CD4-positive, alpha-beta memory T cell (primary cell): Measurements from ENCODE around the gene PPP1R26. TPM values are rescaled to one million over a fixed set of nuclear protein-coding genes. Genes with fewer than 3 reads are reported as not detected.

Experiments
- CTCF ChIA-PET: fragments of 350-600 bp; sonication (Branson Sonifier 250); formaldehyde crosslinking; loops from one replicate; lab custom pipeline; 2021; ENCODE audit warnings: inconsistent platforms; ENCODE audit not compliant: partially characterized antibody; lab: Charles Lee
- POLR2A ChIA-PET: fragments of 350-600 bp; sonication (Branson Sonifier 250); formaldehyde crosslinking; loops from one replicate; lab custom pipeline; 2021; ENCODE audit not compliant: partially characterized antibody; lab: Charles Lee
- DNase-seq, 5 donors: peaks; one replicate each; pipeline versions ENCODE4 v3.0.0 to v3.0.0-alpha.2; 2020 to 2022; ENCODE audit warnings: mixed read lengths in 1 of 5
- H3K27ac ChIP-seq: one replicate; pipeline ENCODE4 v1.7.0; 2013; ENCODE audit warnings: low read depth, low read length
- H3K27me3 ChIP-seq: 2 replicates; pipeline ENCODE4 v1.7.0; 2013; ENCODE audit warnings: mild to moderate bottlenecking, low read length, moderate library complexity; ENCODE audit not compliant: insufficient read depth
- H3K36me3 ChIP-seq: 2 replicates; pipeline ENCODE4 v1.7.0; 2013; ENCODE audit warnings: mild to moderate bottlenecking, low read length, moderate library complexity; ENCODE audit not compliant: insufficient read depth
- H3K4me1 ChIP-seq: 2 replicates; pipeline ENCODE4 v1.7.0; 2013; ENCODE audit warnings: mild to moderate bottlenecking, low read length, moderate library complexity; ENCODE audit not compliant: insufficient read depth
- H3K4me3 ChIP-seq, 2 donors: one replicate each; pipeline ENCODE4 v1.7.0; 2013; ENCODE audit warnings: low read length in 2 of 2, mild to moderate bottlenecking in 1 of 2
- H3K9me3 ChIP-seq, 2 donors: one replicate each; pipeline ENCODE4 v1.7.0; 2013; ENCODE audit warnings: low read length in 2 of 2, control low read depth in 1 of 2; ENCODE audit not compliant: control insufficient read depth in 1 of 2
- H3K27ac Mint-ChIP-seq, 7 donors: one replicate each; pipeline ENCODE4 v1.8.0; 2020 to 2021; ENCODE audit warnings: mixed read lengths in 7 of 7, mild to moderate bottlenecking in 6 of 7, inconsistent platforms in 3 of 7, moderate library complexity in 3 of 7
- H3K27me3 Mint-ChIP-seq, 2 donors: one replicate each; pipeline ENCODE4 v1.8.0; 2020 to 2021; ENCODE audit warnings: mixed read lengths in 2 of 2
- H3K36me3 Mint-ChIP-seq, 2 donors: one replicate each; pipeline ENCODE4 v1.8.0; 2020 to 2021; ENCODE audit warnings: mixed read lengths in 2 of 2, inconsistent platforms in 1 of 2, mild to moderate bottlenecking in 1 of 2
- H3K4me1 Mint-ChIP-seq, 4 donors: one replicate each; pipeline ENCODE4 v1.8.0; 2020 to 2021; ENCODE audit warnings: mixed read lengths in 4 of 4, mild to moderate bottlenecking in 1 of 4
- H3K4me3 Mint-ChIP-seq, 8 donors: one replicate each; pipeline ENCODE4 v1.8.0; 2020 to 2021; ENCODE audit warnings: mixed read lengths in 8 of 8, mild to moderate bottlenecking in 7 of 8, moderate library complexity in 6 of 8, inconsistent platforms in 3 of 8
- H3K9me3 Mint-ChIP-seq, 8 donors: one replicate each; pipeline ENCODE4 v1.8.0; 2020 to 2021; ENCODE audit warnings: mixed read lengths in 8 of 8, mild to moderate bottlenecking in 5 of 8, inconsistent platforms in 3 of 8, moderate library complexity in 1 of 8
- intact Hi-C: fragments of 100-400 bp; cut with micrococcal nuclease; formaldehyde crosslinking; loops from one replicate; pipeline ENCODE4 v1.15.1; 2023
- polyA plus RNA-seq, 2 donors: library from polyadenylated mRNA; unstranded; fragments of 300-500 nt; fragmentation: Illumina TruSeq; gene quantifications; one replicate each; pipeline ENCODE4 v1.2.3, GENCODE V29; 2021
- total RNA-seq, 2 experiments: library from RNA; stranded (reverse); gene quantifications; one replicate each; pipeline ENCODE4 v1.2.3, GENCODE V29; 2021

PPP1R26 gene
- total and polyA plus RNA-seq, 4 experiments from 2014 or later, result 0.54 to 1.9 (median 1.9) TPM; not detected in 1

GRCh38 chr9:135522137-135522877 is 42.7 kb downstream of the PPP1R26 start:
- H3K27ac Mint-ChIP-seq, result no peak overlapping the region
- no peak overlapping the region for H3K4me3 ChIP-seq
- DNase-seq, result no peak
- no peaks in the 10 kb centered on the region for H3K27me3 ChIP-seq
- H3K36me3 ChIP-seq, result no peaks in the 10 kb centered on the region
- peaks cover 4% of the 10 kb centered on the region in 2 donors for H3K27me3 Mint-ChIP-seq
- no peaks in the 10 kb centered on the region for H3K4me1 Mint-ChIP-seq
- H3K27ac ChIP-seq, result no peak overlapping the region
- no peaks in the 10 kb centered on the region for H3K9me3 Mint-ChIP-seq
- H3K9me3 ChIP-seq, result no peaks in the 10 kb centered on the region
- POLR2A ChIA-PET, result no interaction called here
- intact Hi-C loops, result no loop called here
- no peak overlapping the region for H3K4me3 Mint-ChIP-seq
- CTCF ChIA-PET, result no interaction called here
- no peaks in the 10 kb centered on the region for H3K36me3 Mint-ChIP-seq
- H3K4me1 ChIP-seq, result no peaks in the 10 kb centered on the region

- Mint-ChIP-seq H3K36me3 (no peaks in the 10 kb centered on the region), H3K4me3 (no peak overlapping the region), H3K9me3 (no peaks in the 10 kb centered on the region), H3K27me3 (peaks cover 4% of the 10 kb centered on the region in 2 donors), H3K27ac (no peak overlapping the region), H3K4me1 (no peaks in the 10 kb centered on the region)
- CTCF ChIA-PET, result no interaction called here
- intact Hi-C loops, result no loop called here
- H3K27ac ChIP-seq, result no peak overlapping the region
- POLR2A ChIA-PET, result no interaction called here
- H3K4me1 ChIP-seq, result no peaks in the 10 kb centered on the region
- DNase-seq, result no peak
- H3K36me3 ChIP-seq, result no peaks in the 10 kb centered on the region
- H3K9me3 ChIP-seq, result no peaks in the 10 kb centered on the region
- no peak overlapping the region for H3K4me3 ChIP-seq
- no peaks in the 10 kb centered on the region for H3K27me3 ChIP-seq
These were observed 43.3 kb downstream of the PPP1R26 start for GRCh38 chr9:135522931-135523330.

- H3K4me1 ChIP-seq, result no peaks in the 10 kb centered on the region
- H3K27ac ChIP-seq, result no peak overlapping the region
- no peaks in the 10 kb centered on the region for H3K9me3 Mint-ChIP-seq
- no peaks in the 10 kb centered on the region for H3K4me1 Mint-ChIP-seq
- no peaks in the 10 kb centered on the region for H3K36me3 ChIP-seq
- H3K4me3 ChIP-seq, result no peak overlapping the region
- no peak overlapping the region for H3K27ac Mint-ChIP-seq
- POLR2A ChIA-PET, result no interaction called here
- DNase-seq, result no peak
- intact Hi-C loops, result no loop called here
- peaks cover 4% of the 10 kb centered on the region in 2 donors for H3K27me3 Mint-ChIP-seq
- H3K9me3 ChIP-seq, result no peaks in the 10 kb centered on the region
- H3K27me3 ChIP-seq, result no peaks in the 10 kb centered on the region
- H3K4me3 Mint-ChIP-seq, result no peak overlapping the region
- H3K36me3 Mint-ChIP-seq, result no peaks in the 10 kb centered on the region
- CTCF ChIA-PET, result no interaction called here
These were observed 44.0 kb downstream of the PPP1R26 start for GRCh38 chr9:135523521-135524129.

- H3K27me3 Mint-ChIP-seq, result peaks cover 3 to 4% of the 10 kb centered on the region in 2 donors
- POLR2A ChIA-PET, result no interaction called here
- no peak overlapping the region for H3K4me3 Mint-ChIP-seq
- Histone ChIP-seq H3K27ac (no peak overlapping the region), H3K4me3 (no peak overlapping the region), H3K27me3 (no peaks in the 10 kb centered on the region), H3K4me1 (no peaks in the 10 kb centered on the region), H3K9me3 (no peaks in the 10 kb centered on the region), H3K36me3 (no peaks in the 10 kb centered on the region)
- no peak overlapping the region for H3K27ac Mint-ChIP-seq
- DNase-seq, result no peak
- CTCF ChIA-PET, result no interaction called here
- intact Hi-C loops, result no loop called here
- no peaks in the 10 kb centered on the region for H3K36me3 Mint-ChIP-seq
- H3K4me1 Mint-ChIP-seq, result peaks cover 0 to 3% (median under 1%) of the 10 kb centered on the region in 4 donors
- no peaks in the 10 kb centered on the region for H3K9me3 Mint-ChIP-seq
These were observed 44.7 kb downstream of the PPP1R26 start for GRCh38 chr9:135524130-135524861.

- H3K4me1 ChIP-seq, result no peaks in the 10 kb centered on the region
- no peaks in the 10 kb centered on the region for H3K9me3 ChIP-seq
- no peak overlapping the region for H3K27ac Mint-ChIP-seq
- no peak overlapping the region for H3K27ac ChIP-seq
- H3K27me3 Mint-ChIP-seq, result peaks cover 2 to 5% of the 10 kb centered on the region in 2 donors
- ChIA-PET POLR2A (no interaction called here), CTCF (no interaction called here)
- intact Hi-C loops, result no loop called here
- H3K27me3 ChIP-seq, result no peaks in the 10 kb centered on the region
- H3K4me1 Mint-ChIP-seq, result peaks cover 0 to 6% (median 2%) of the 10 kb centered on the region in 4 donors
- no peaks in the 10 kb centered on the region for H3K9me3 Mint-ChIP-seq
- DNase-seq, result no peak
- no peaks in the 10 kb centered on the region for H3K36me3 ChIP-seq
- H3K36me3 Mint-ChIP-seq, result no peaks in the 10 kb centered on the region
- H3K4me3 Mint-ChIP-seq, result no peak overlapping the region
- no peak overlapping the region for H3K4me3 ChIP-seq
These were observed 45.9 kb downstream of the PPP1R26 start for GRCh38 chr9:135525241-135526088.

GRCh38 chr9:135526089-135526729 is 46.6 kb downstream of the PPP1R26 start:
- intact Hi-C loops, result no loop called here
- POLR2A ChIA-PET, result no interaction called here
- no peak for DNase-seq

More at GRCh38 chr9:135526089-135526729, 46.6 kb downstream of the PPP1R26 start:
- Mint-ChIP-seq H3K27ac (no peak overlapping the region), H3K4me1 (peaks cover 0 to 6% (median 2%) of the 10 kb centered on the region in 4 donors), H3K4me3 (no peak overlapping the region), H3K9me3 (no peaks in the 10 kb centered on the region), H3K36me3 (no peaks in the 10 kb centered on the region), H3K27me3 (peaks cover 3 to 8% of the 10 kb centered on the region in 2 donors)
- CTCF ChIA-PET, result no interaction called here
- no peaks in the 10 kb centered on the region for H3K4me1 ChIP-seq
- no peak overlapping the region for H3K27ac ChIP-seq
- no peaks in the 10 kb centered on the region for H3K36me3 ChIP-seq
- H3K9me3 ChIP-seq, result no peaks in the 10 kb centered on the region
- no peak overlapping the region for H3K4me3 ChIP-seq
- no peaks in the 10 kb centered on the region for H3K27me3 ChIP-seq
